Type B pancreatic cell (in vitro differentiated cells): ENCODE data around the gene CNOT11. TPM values are rescaled to one million over a fixed set of nuclear protein-coding genes. Genes with fewer than 3 reads are reported as not detected.
A peak's percentile ranks its signal among the peaks of the same experiment; 100 is the strongest.

Experiments used
- DNase-seq: peaks from one replicate; pipeline ENCODE4 v3.0.0; 2021; ENCODE audit warnings: mixed read lengths; ENCODE audit not compliant: unreplicated experiment; ENCODE audit errors: extremely low spot score
- H3K27ac Mint-ChIP-seq: 2 replicates; pipeline ENCODE4 v1.8.0; 2021; ENCODE audit warnings: mild to moderate bottlenecking, mixed read lengths
- H3K27me3 Mint-ChIP-seq: 2 replicates; pipeline ENCODE4 v1.8.0; 2021; ENCODE audit warnings: mixed read lengths
- H3K36me3 Mint-ChIP-seq: 2 replicates; pipeline ENCODE4 v1.8.0; 2021; ENCODE audit warnings: mixed read lengths
- H3K4me1 Mint-ChIP-seq: one replicate; pipeline ENCODE4 v1.8.0; 2021; ENCODE audit warnings: mixed read lengths; ENCODE audit not compliant: unreplicated experiment
- H3K4me3 Mint-ChIP-seq: 2 replicates; pipeline ENCODE4 v1.8.0; 2021; ENCODE audit warnings: mild to moderate bottlenecking, mixed read lengths
- H3K9me3 Mint-ChIP-seq: 2 replicates; pipeline ENCODE4 v1.8.0; 2021; ENCODE audit warnings: mixed read lengths
- CTCF ChIP-seq: fragments of 200-600 bp; sonication (generic); conservative IDR thresholded peaks from 2 replicates; pipeline ENCODE4 v1.5.0; 2021; ENCODE audit warnings: antibody characterized with exemption, mild to moderate bottlenecking
- total RNA-seq: library from RNA; stranded (reverse); gene quantifications from 2 replicates; pipeline ENCODE4 v1.2.1, GENCODE V29; 2021; ENCODE audit warnings: low replicate concordance

The CNOT11 gene
- total RNA-seq, 1 donor from 2014 or later: 64.5 TPM

- no peak for TF ChIP-seq CTCF
- peak overlapping the region; percentile 22 for H3K27ac Mint-ChIP-seq
- no peaks in the 10 kb centered on the region for H3K9me3 Mint-ChIP-seq
- peak overlapping the region; percentile 59 for H3K4me3 Mint-ChIP-seq
- H3K4me1 Mint-ChIP-seq: peaks cover 41% of the 10 kb centered on the region
- H3K36me3 Mint-ChIP-seq: peaks cover 22% of the 10 kb centered on the region
- no peaks in the 10 kb centered on the region for H3K27me3 Mint-ChIP-seq
- no peak for DNase-seq
Measured at GRCh38 chr2:101302016-101302415, 49.3 kb downstream of the CNOT11 start.

- H3K27me3 Mint-ChIP-seq: no peaks in the 10 kb centered on the region
- H3K36me3 Mint-ChIP-seq: peaks cover 22% of the 10 kb centered on the region
- peaks cover 41% of the 10 kb centered on the region for H3K4me1 Mint-ChIP-seq
- TF ChIP-seq CTCF: no peak
- peak overlapping the region; percentile 30 for H3K27ac Mint-ChIP-seq
- no peak for DNase-seq
- H3K4me3 Mint-ChIP-seq: no peak overlapping the region
- H3K9me3 Mint-ChIP-seq: no peaks in the 10 kb centered on the region
Measured at GRCh38 chr2:101303688-101304087, 51.0 kb downstream of the CNOT11 start.

GRCh38 chr2:101305035-101305434, 52.3 kb downstream of the CNOT11 start:
- peaks cover 19% of the 10 kb centered on the region for H3K36me3 Mint-ChIP-seq
- H3K9me3 Mint-ChIP-seq: no peaks in the 10 kb centered on the region
- no peaks in the 10 kb centered on the region for H3K27me3 Mint-ChIP-seq
- peaks cover 35% of the 10 kb centered on the region for H3K4me1 Mint-ChIP-seq
- H3K4me3 Mint-ChIP-seq: peak overlapping the region; percentile 89
- peak overlapping the region; percentile 6 for H3K27ac Mint-ChIP-seq
- DNase-seq: no peak
- no peak for TF ChIP-seq CTCF

- peak overlapping the region; percentile 89 for H3K4me3 Mint-ChIP-seq
- H3K27ac Mint-ChIP-seq: peak overlapping the region; percentile 6
- H3K9me3 Mint-ChIP-seq: no peaks in the 10 kb centered on the region
- no peak for TF ChIP-seq CTCF
- peaks cover 33% of the 10 kb centered on the region for H3K4me1 Mint-ChIP-seq
- H3K36me3 Mint-ChIP-seq: peaks cover 19% of the 10 kb centered on the region
- no peak for DNase-seq
- no peaks in the 10 kb centered on the region for H3K27me3 Mint-ChIP-seq
Measured at GRCh38 chr2:101305492-101306078, 52.9 kb downstream of the CNOT11 start.

- Mint-ChIP-seq H3K4me1 (peaks cover 38% of the 10 kb centered on the region), H3K36me3 (peaks cover 19% of the 10 kb centered on the region), H3K27me3 (no peaks in the 10 kb centered on the region), H3K4me3 (peak overlapping the region; percentile 89), H3K27ac (peak overlapping the region; percentile 83), H3K9me3 (no peaks in the 10 kb centered on the region)
- DNase-seq: no peak
- TF ChIP-seq CTCF: no peak
Measured at GRCh38 chr2:101306410-101306809, 53.7 kb downstream of the CNOT11 start.
